ENCODE measurements around the gene EIF4G2.

The EIF4G2 gene

DNA sequence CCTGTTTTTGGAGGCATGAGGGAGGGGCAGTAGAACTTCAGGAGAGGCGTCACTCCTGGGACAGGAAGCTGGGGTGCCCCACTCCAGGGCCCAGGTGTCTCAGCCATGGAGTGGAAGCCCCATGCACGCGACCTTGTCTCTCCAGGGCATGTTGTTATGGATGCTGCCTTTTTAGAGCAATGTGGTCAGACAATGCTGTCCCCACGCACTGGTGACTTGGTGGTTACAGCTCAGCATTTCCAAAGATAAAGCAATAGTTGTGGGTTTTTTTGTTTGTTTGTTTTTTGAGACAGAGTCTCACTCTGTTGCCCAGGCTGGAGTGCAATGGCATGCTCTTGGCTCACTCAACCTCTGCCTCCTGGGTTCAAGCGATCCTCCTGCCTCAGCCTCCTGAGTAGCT, 22.3 kb downstream of the EIF4G2 start:
- H3K27ac ChIP-seq (ENCODE audit: low read depth, low read length, poor library complexity, severe bottlenecking), result no peak overlapping the region
- TF ChIP-seq, protein P1, sequence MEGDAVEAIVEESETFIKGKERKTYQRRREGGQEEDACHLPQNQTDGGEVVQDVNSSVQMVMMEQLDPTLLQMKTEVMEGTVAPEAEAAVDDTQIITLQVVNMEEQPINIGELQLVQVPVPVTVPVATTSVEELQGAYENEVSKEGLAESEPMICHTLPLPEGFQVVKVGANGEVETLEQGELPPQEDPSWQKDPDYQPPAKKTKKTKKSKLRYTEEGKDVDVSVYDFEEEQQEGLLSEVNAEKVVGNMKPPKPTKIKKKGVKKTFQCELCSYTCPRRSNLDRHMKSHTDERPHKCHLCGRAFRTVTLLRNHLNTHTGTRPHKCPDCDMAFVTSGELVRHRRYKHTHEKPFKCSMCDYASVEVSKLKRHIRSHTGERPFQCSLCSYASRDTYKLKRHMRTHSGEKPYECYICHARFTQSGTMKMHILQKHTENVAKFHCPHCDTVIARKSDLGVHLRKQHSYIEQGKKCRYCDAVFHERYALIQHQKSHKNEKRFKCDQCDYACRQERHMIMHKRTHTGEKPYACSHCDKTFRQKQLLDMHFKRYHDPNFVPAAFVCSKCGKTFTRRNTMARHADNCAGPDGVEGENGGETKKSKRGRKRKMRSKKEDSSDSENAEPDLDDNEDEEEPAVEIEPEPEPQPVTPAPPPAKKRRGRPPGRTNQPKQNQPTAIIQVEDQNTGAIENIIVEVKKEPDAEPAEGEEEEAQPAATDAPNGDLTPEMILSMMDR (IDR thresholded peaks at IDR 0.05; ENCODE audit: low read length), result no peak
- no peak for TF ChIP-seq EZH2 (IDR thresholded peaks at IDR 0.05; ENCODE audit: borderline replicate concordance, low read length)
- H2AFZ ChIP-seq (ENCODE audit: low read length), result no peak overlapping the region
- H4K20me1 ChIP-seq (ENCODE audit: insufficient read depth, low read length), result no peaks in the 10 kb centered on the region
- no peaks in the 10 kb centered on the region for H3K27me3 ChIP-seq (ENCODE audit: insufficient read depth, low read length)
- no peak overlapping the region for H3K4me3 ChIP-seq (ENCODE audit: low read depth, low read length, poor library complexity, severe bottlenecking)
- no peaks in the 10 kb centered on the region for H3K36me3 ChIP-seq (ENCODE audit: insufficient read depth, low read length)
- no peaks in the 10 kb centered on the region for H3K4me1 ChIP-seq (ENCODE audit: insufficient read depth, low read length, severe bottlenecking)
- no peaks in the 10 kb centered on the region for H3K9me3 ChIP-seq (ENCODE audit: low read length)
- no peaks in the 10 kb centered on the region for H3K79me2 ChIP-seq (ENCODE audit: insufficient read depth, low read length)
- H3K4me2 ChIP-seq (ENCODE audit: low read length), result no peak overlapping the region
- no peak overlapping the region for H3K9ac ChIP-seq (ENCODE audit: low read length)
- no peaks in the 10 kb centered on the region for H3F3A ChIP-seq (ENCODE audit: insufficient read depth, low read length)
- H3K9me2 ChIP-seq (ENCODE audit: low read depth, low read length), result no peaks in the 10 kb centered on the region

DNA sequence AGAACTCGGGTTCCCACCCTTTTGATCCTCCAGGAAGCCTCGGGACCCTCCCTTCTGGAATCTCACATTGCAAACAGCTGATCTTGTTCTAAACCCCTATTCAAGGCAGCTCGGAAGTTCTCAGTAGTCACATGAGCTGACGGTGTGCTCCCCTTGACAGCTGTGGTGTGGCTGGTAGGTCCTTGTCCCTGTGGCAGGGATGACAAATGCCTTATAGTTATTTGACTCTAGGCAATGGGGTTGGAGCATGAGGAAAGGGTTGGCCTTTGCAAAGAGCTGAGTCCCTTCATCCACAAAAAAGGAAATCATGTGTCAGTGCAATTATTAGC, 23.6 kb downstream of the EIF4G2 start:
- no peak overlapping the region for H3K4me2 ChIP-seq (ENCODE audit: low read length)

DNA sequence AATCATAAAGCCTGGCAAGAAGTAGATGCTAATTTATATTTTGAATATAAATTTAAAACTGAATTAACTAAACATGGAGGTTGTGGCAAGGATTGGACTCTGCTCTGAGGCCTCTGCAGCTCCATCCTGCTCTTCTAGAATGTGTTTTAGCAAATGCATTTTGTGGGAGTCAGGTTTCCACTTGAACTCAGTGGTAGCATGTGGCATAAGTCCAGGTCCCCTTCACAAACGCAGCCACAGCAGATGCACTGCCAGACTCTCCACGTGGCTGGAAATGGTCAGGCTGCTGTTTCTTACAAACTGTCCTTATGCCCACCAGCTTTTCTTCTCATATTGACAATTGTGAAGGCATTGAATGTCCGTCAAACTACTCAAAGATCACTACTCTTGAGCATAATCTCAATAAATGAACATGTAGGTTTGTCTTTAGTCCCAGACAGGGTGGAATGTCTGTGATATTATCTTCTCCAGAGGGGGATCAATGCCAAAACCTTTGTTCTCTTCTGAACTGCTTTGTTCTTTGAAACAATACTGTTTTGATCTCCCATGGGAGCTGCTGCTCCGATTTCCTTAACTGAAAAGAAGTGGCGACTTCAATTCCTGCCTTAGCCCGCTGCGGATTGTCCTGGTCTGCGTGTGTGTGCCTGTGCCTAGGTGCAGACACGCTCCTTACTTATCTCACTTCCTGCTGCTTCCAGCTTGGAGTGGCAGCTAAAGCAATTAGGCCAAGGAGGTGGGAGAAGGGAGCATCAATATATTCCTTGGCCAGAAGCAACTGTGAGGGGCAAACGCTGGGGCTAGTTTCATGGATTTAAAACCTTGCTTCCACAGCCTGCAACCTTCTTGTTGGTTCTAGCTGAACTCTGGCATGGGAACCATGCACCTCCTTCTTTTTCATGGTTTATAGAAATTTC, 24.2 kb downstream of the EIF4G2 start:
- H3K4me1 ChIP-seq (ENCODE audit: insufficient read depth, low read length, severe bottlenecking), result no peaks in the 10 kb centered on the region
- H3K36me3 ChIP-seq (ENCODE audit: insufficient read depth, low read length), result peaks cover 8% of the 10 kb centered on the region; the same call in 1 of the 2 replicates
- H3K27me3 ChIP-seq (ENCODE audit: insufficient read depth, low read length), result no peaks in the 10 kb centered on the region
- no peak overlapping the region for H3K4me2 ChIP-seq (ENCODE audit: low read length)
- H3F3A ChIP-seq (ENCODE audit: insufficient read depth, low read length), result no peaks in the 10 kb centered on the region
- no peak overlapping the region for H3K4me3 ChIP-seq (ENCODE audit: low read depth, low read length, poor library complexity, severe bottlenecking)
- no peaks in the 10 kb centered on the region for H4K20me1 ChIP-seq (ENCODE audit: insufficient read depth, low read length)
- TF ChIP-seq EZH2 (IDR thresholded peaks at IDR 0.05; ENCODE audit: borderline replicate concordance, low read length), result no peak
- TF ChIP-seq, protein P1 (IDR thresholded peaks at IDR 0.05; ENCODE audit: low read length), result no peak
- H3K9me2 ChIP-seq (ENCODE audit: low read depth, low read length), result no peaks in the 10 kb centered on the region
- H3K27ac ChIP-seq (ENCODE audit: low read depth, low read length, poor library complexity, severe bottlenecking), result no peak overlapping the region
- H2AFZ ChIP-seq (ENCODE audit: low read length), result no peak overlapping the region
- no peaks in the 10 kb centered on the region for H3K9me3 ChIP-seq (ENCODE audit: low read length)
- no peaks in the 10 kb centered on the region for H3K79me2 ChIP-seq (ENCODE audit: insufficient read depth, low read length)
- no peak overlapping the region for H3K9ac ChIP-seq (ENCODE audit: low read length)

More for the DNA sequence above, 23.6 kb downstream of the EIF4G2 start:
- Histone ChIP-seq H3F3A (ENCODE audit: insufficient read depth, low read length) (no peaks in the 10 kb centered on the region), H2AFZ (ENCODE audit: low read length) (no peak overlapping the region), H3K4me3 (ENCODE audit: low read depth, low read length, poor library complexity, severe bottlenecking) (no peak overlapping the region), H3K9ac (ENCODE audit: low read length) (no peak overlapping the region), H3K79me2 (ENCODE audit: insufficient read depth, low read length) (no peaks in the 10 kb centered on the region), H3K27me3 (ENCODE audit: insufficient read depth, low read length) (no peaks in the 10 kb centered on the region), H3K9me3 (ENCODE audit: low read length) (no peaks in the 10 kb centered on the region), H3K4me1 (ENCODE audit: insufficient read depth, low read length, severe bottlenecking) (no peaks in the 10 kb centered on the region), H3K27ac (ENCODE audit: low read depth, low read length, poor library complexity, severe bottlenecking) (no peak overlapping the region), H3K36me3 (ENCODE audit: insufficient read depth, low read length) (peaks cover 2% of the 10 kb centered on the region; the same call in 1 of the 2 replicates), H3K9me2 (ENCODE audit: low read depth, low read length) (no peaks in the 10 kb centered on the region), H4K20me1 (ENCODE audit: insufficient read depth, low read length) (no peaks in the 10 kb centered on the region)
- TF ChIP-seq, protein P1 (IDR thresholded peaks at IDR 0.05; ENCODE audit: low read length), result no peak
- TF ChIP-seq EZH2 (IDR thresholded peaks at IDR 0.05; ENCODE audit: borderline replicate concordance, low read length), result no peak

Data from OCI-LY1 (cell line).